ENCODE results near the gene ABTB2. TPM values are rescaled to one million over a fixed set of nuclear protein-coding genes. Genes with fewer than 3 reads are reported as not detected.

The ABTB2 gene
- total RNA-seq, 4 donors from 2014 or later, result 7.1 to 9.3 (median 7.7) TPM

DNA sequence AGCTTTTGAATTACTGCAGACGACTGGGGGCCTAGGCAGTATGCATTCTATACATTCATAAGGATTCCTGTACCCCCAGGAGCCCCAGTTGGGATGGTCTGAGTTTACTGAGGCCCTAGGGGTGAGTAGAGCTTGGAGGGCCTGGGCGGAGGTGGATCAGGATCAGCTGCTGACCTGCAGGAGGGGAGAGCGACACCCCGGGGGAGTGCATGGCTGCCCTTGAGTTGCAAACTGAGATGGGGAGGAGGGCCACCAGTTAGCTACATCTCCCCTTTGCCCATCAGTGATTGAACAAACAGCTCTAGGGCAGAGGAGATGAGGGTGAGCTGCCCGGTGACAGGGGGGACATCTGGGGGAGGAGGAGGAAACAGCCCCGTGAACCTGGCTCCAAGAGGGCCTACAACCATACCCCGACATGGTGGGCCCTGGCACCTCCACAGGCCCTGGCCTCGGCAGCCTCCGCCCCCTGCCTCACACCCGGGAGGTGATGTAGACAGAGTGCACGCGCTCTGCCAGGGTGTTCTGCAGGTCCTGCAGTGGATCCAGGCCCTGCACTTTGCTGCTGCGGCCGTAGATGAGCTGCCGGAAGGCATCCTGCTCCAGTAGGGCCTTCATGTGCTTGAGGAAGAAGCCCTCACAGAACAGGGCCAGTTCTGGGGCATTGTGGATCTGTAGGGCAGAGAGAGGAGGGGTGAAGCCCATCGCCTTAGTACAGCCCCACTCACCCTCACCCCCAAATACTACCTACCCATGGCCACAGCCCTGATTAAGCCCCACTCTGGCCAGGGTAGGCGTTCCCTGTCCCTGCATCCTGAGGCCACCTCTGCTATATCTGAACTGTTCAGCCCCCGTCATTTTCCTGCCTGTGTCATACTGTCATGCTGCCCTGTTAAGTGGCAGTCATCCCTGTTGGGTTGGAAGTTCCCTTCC, 205.6 kb downstream of the ABTB2 start:
- Histone ChIP-seq H3K27me3 (no peaks in the 10 kb centered on the region), H3K4me1 (peaks cover 0 to 28% (median 3%) of the 10 kb centered on the region in 4 donors), H3K36me3 (peaks cover 0 to 91% (median 5%) of the 10 kb centered on the region in 3 donors), H3K4me3 (no peak overlapping the region), H3K27ac (no peak overlapping the region), H3K9me3 (no peaks in the 10 kb centered on the region)
- TF ChIP-seq EP300 (IDR thresholded peaks at IDR 0.05) (no peak), POLR2A (IDR thresholded peaks at IDR 0.05) (no peak)
- TF ChIP-seq, protein P1, sequence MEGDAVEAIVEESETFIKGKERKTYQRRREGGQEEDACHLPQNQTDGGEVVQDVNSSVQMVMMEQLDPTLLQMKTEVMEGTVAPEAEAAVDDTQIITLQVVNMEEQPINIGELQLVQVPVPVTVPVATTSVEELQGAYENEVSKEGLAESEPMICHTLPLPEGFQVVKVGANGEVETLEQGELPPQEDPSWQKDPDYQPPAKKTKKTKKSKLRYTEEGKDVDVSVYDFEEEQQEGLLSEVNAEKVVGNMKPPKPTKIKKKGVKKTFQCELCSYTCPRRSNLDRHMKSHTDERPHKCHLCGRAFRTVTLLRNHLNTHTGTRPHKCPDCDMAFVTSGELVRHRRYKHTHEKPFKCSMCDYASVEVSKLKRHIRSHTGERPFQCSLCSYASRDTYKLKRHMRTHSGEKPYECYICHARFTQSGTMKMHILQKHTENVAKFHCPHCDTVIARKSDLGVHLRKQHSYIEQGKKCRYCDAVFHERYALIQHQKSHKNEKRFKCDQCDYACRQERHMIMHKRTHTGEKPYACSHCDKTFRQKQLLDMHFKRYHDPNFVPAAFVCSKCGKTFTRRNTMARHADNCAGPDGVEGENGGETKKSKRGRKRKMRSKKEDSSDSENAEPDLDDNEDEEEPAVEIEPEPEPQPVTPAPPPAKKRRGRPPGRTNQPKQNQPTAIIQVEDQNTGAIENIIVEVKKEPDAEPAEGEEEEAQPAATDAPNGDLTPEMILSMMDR (IDR thresholded peaks at IDR 0.05), result no peak
- DNase-seq (ENCODE audit: low spot score in 2 of 2), result no peak
- WGBS, 2 donors, result 84 to 89% methylated on average over 7 to 14 of the region's 18 CpGs

DNA sequence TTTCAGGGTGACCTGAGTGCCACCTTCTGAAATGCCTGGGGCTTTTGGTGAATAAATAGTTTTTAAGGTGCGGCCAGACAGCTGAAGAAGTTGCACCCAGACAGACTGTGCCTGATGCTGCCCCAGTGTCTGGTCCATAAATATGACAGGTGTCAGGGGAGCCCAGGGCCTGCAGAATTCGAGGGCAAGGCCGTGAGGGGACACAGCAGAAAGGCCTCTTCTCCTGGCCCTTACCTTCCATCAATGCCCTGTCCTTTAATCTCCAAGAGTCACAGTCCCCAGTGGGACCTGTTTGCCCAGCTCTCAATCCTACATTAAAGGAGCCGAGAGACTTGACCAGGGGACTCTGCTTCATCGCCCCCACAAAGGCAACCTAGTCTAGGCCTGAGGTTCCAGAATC, 206.6 kb downstream of the ABTB2 start:
- TF ChIP-seq, protein P1 (IDR thresholded peaks at IDR 0.05), result no peak
- TF ChIP-seq EP300 (IDR thresholded peaks at IDR 0.05) (no peak), POLR2A (IDR thresholded peaks at IDR 0.05) (no peak)
- Histone ChIP-seq H3K4me1 (peaks cover 0 to 28% (median 3%) of the 10 kb centered on the region in 4 donors), H3K27me3 (no peaks in the 10 kb centered on the region), H3K27ac (no peak overlapping the region), H3K36me3 (peaks cover 0 to 99% (median 6%) of the 10 kb centered on the region in 3 donors), H3K4me3 (no peak overlapping the region), H3K9me3 (no peaks in the 10 kb centered on the region)
- WGBS, 2 donors, result 89 to 95% methylated on average over 5 of the region's 5 CpGs
- DNase-seq (ENCODE audit: low spot score in 2 of 2), result no peak

DNA sequence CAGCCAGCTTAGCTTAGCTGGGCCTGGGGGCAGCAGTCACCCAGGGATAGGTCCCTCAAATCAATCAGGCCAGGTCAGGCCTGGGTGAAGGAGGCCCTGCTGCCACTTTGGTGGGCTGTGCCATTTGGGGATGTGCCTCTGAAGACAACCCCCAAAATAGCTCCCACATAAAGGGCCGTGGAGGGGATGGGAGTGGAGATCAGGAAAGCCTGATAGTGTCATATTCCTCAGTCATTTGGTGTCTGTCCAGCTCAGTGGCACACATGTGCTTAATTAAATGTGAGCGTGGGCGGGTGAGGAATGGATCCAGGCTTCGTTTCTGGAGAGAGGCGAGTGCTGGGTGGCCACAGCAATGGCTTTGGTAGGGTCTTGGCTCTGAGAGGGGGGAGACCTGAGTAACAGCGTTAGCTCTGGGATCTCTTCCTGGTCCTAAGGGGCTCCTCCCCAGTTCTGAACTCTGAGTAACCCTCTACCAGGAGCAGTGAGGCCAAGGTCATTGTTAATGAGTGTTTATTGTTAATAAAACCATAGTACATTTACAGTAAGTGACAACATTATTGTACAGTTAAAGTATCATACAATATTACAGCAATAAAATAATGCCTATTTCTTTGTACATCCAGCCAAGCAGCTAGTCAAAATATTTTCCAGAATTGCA, 207.2 kb downstream of the ABTB2 start:
- no peaks in the 10 kb centered on the region for H3K9me3 ChIP-seq
- H3K27me3 ChIP-seq, result no peaks in the 10 kb centered on the region
- WGBS, 2 donors, result 53 to 58% methylated on average over 6 of the region's 6 CpGs
- no peak for DNase-seq (ENCODE audit: low spot score in 2 of 2)
- H3K27ac ChIP-seq, result no peak overlapping the region
- no peak for TF ChIP-seq POLR2A (IDR thresholded peaks at IDR 0.05)
- TF ChIP-seq EP300 (IDR thresholded peaks at IDR 0.05), result no peak
- TF ChIP-seq, protein P1 (IDR thresholded peaks at IDR 0.05), result no peak
- H3K4me3 ChIP-seq, result no peak overlapping the region
- H3K36me3 ChIP-seq, result peaks cover 0 to 99% (median 6%) of the 10 kb centered on the region in 3 donors
- H3K4me1 ChIP-seq, result peaks cover 0 to 23% (median 3%) of the 10 kb centered on the region in 4 donors

DNA sequence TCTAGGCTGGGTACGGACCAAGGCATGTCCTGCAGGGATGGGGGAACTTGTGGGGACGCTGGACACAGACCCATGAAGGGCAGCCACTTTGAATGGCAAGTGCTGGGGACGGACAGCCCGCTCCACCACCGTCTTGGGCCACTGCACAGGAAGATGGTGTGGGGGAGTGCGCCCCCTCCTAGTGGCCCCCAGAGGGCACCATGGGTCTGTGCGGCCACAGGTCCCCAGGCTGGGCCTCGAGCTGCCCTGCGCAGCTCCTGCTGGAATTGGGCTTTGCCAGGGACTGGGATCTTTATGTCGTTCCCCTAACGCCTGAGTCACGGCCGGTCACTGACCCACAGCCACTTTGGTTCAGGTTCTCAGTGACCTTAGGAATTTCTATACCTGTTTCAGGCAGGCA, 208.0 kb downstream of the ABTB2 start:
- no peak for DNase-seq (ENCODE audit: low spot score in 2 of 2)
- Histone ChIP-seq H3K4me3 (no peak overlapping the region), H3K36me3 (peaks cover 0 to 99% (median 10%) of the 10 kb centered on the region in 3 donors), H3K27ac (no peak overlapping the region), H3K27me3 (no peaks in the 10 kb centered on the region), H3K4me1 (peaks cover 0 to 16% (median 3%) of the 10 kb centered on the region in 4 donors), H3K9me3 (no peaks in the 10 kb centered on the region)
- 68 to 78% methylated on average over 9 to 13 of the region's 13 CpGs for WGBS, 2 donors
- no peak for TF ChIP-seq POLR2A (IDR thresholded peaks at IDR 0.05)
- TF ChIP-seq, protein P1 (IDR thresholded peaks at IDR 0.05), result peak in 2 of 5 experiments; percentile 8 to 26

DNA sequence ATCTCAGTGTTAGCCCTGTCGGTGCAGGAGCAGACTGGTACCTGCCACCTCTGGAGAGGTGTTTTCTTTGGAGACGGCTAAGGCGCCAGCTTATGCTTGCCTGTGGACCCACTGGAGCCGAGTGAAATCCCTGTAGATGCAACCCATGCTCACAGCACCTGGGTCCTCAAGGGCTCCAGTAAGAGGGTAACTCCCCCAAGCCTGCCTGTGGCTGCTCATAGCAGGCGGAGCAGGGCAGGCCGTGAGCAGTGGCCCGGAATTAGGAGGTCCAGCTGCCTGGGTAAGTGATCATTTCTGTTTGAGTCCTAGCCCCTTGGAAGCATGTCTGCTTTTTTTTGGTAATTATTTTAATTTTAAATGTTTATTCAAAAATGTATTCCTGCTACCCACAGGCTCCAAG, 208.5 kb downstream of the ABTB2 start:
- no peak for DNase-seq (ENCODE audit: low spot score in 2 of 2)

More for the DNA sequence above, 208.5 kb downstream of the ABTB2 start:
- H3K4me3 ChIP-seq, result no peak overlapping the region
- 89 to 92% methylated on average over 7 of the region's 7 CpGs for WGBS, 2 donors
- TF ChIP-seq, protein P1 (IDR thresholded peaks at IDR 0.05), result no peak
- TF ChIP-seq EP300 (IDR thresholded peaks at IDR 0.05) (no peak), POLR2A (IDR thresholded peaks at IDR 0.05) (no peak)
- no peak overlapping the region for H3K27ac ChIP-seq
- H3K9me3 ChIP-seq, result no peaks in the 10 kb centered on the region
- peaks cover 0 to 99% (median 12%) of the 10 kb centered on the region in 3 donors for H3K36me3 ChIP-seq
- H3K27me3 ChIP-seq, result no peaks in the 10 kb centered on the region
- peaks cover 0 to 16% (median 3%) of the 10 kb centered on the region in 4 donors for H3K4me1 ChIP-seq

Measured in tibial nerve (tissue), 4 donors.